NOMO-1 (cell line): ENCODE data around the gene MED22.

Experiments used
- DNase-seq, 2 experiments: peaks; one replicate each; lab custom pipeline; 2025; ENCODE audit not compliant: unreplicated experiment in 2 of 2; lab: John Stamatoyannopoulos, UW

Gene MED22

GRCh38 chr9:133356391-133357091, 8.6 kb upstream of the MED22 start, which contains the start of the genes SURF1 and SURF2:
Gene SURF1, minus strand, starts transcription at chr9:133356487. Its CDS starts 34 bp downstream, at chr9:133356453.
Gene SURF2, plus strand, starts transcription at chr9:133356550. Its CDS starts 43 bp downstream, at chr9:133356593.
- peak; percentile 51 to 78 for DNase-seq

- peak in 1 of 2 experiments; percentile 54 for DNase-seq
Measured at GRCh38 chr9:133355881-133356357, 8.0 kb upstream of the MED22 start.

GRCh38 chr9:133354766-133355165, 6.8 kb upstream of the MED22 start:
- peak; percentile 67 to 71 for DNase-seq

- no peak for DNase-seq
Measured at GRCh38 chr9:133353548-133353947, 5.6 kb upstream of the MED22 start.

GRCh38 chr9:133352635-133353340, 4.9 kb upstream of the MED22 start:
- no peak for DNase-seq

- peak; percentile 51 to 56 for DNase-seq
Measured at GRCh38 chr9:133351908-133352634, 4.1 kb upstream of the MED22 start.

- DNase-seq, result no peak
Measured at GRCh38 chr9:133351526-133351907, 3.6 kb upstream of the MED22 start.

GRCh38 chr9:133349965-133350616, 2.2 kb upstream of the MED22 start:
- no peak for DNase-seq

GRCh38 chr9:133348718-133349573, 1.0 kb upstream of the MED22 start:
- DNase-seq, result no peak

GRCh38 chr9:133347515-133347984, 381 bp downstream of the MED22 start:
- DNase-seq, result peak in 1 of 2 experiments; percentile 29

GRCh38 chr9:133346021-133346785, 1.7 kb downstream of the MED22 start:
- no peak for DNase-seq

- no peak for DNase-seq
Measured at GRCh38 chr9:133345596-133345995, 2.3 kb downstream of the MED22 start.

GRCh38 chr9:133344979-133345378, 3.0 kb downstream of the MED22 start:
- no peak for DNase-seq

- DNase-seq, result no peak
Measured at GRCh38 chr9:133344071-133344470, 3.9 kb downstream of the MED22 start.

- no peak for DNase-seq
Measured at GRCh38 chr9:133342570-133342969, 5.4 kb downstream of the MED22 start.

GRCh38 chr9:133342069-133342406, 5.9 kb downstream of the MED22 start:
- no peak for DNase-seq

GRCh38 chr9:133341369-133342068, 6.4 kb downstream of the MED22 start:
- DNase-seq, result no peak

- no peak for DNase-seq
Measured at GRCh38 chr9:133340916-133341315, 7.0 kb downstream of the MED22 start.
